ENCODE measurements around the gene ACE. TPM values are rescaled to one million over a fixed set of nuclear protein-coding genes. Genes with fewer than 3 reads are reported as not detected.

ACE gene
- total RNA-seq, 1 donor, result 1.7 TPM

- H3K4me3 ChIP-seq (ENCODE audit: low read depth, low read length), result no peak overlapping the region
- no peak for DNase-seq (ENCODE audit: low read depth)
- TF ChIP-seq, protein P1, sequence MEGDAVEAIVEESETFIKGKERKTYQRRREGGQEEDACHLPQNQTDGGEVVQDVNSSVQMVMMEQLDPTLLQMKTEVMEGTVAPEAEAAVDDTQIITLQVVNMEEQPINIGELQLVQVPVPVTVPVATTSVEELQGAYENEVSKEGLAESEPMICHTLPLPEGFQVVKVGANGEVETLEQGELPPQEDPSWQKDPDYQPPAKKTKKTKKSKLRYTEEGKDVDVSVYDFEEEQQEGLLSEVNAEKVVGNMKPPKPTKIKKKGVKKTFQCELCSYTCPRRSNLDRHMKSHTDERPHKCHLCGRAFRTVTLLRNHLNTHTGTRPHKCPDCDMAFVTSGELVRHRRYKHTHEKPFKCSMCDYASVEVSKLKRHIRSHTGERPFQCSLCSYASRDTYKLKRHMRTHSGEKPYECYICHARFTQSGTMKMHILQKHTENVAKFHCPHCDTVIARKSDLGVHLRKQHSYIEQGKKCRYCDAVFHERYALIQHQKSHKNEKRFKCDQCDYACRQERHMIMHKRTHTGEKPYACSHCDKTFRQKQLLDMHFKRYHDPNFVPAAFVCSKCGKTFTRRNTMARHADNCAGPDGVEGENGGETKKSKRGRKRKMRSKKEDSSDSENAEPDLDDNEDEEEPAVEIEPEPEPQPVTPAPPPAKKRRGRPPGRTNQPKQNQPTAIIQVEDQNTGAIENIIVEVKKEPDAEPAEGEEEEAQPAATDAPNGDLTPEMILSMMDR (IDR thresholded peaks at IDR 0.05; ENCODE audit: insufficient read depth, low read depth, low read length), result no peak
Measured at GRCh38 chr17:63495491-63495890, 18.6 kb downstream of the ACE start.

DNA sequence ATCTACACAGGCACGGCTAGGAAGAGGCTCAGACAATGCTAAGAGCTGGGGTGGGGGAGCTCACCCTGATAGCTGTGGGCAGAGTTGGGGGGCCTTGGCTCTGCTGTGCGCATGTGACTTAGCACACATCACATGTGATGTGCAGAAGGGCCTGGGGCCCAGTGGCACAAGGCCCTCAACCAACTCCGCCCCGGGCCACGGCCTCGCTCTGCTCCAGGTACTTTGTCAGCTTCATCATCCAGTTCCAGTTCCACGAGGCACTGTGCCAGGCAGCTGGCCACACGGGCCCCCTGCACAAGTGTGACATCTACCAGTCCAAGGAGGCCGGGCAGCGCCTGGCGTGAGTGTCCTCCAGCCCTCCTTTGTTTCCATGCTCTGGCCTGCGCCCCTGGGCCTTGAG, 19.3 kb downstream of the ACE start:
- DNase-seq (ENCODE audit: low read depth), result no peak
- TF ChIP-seq, protein P1 (IDR thresholded peaks at IDR 0.05; ENCODE audit: insufficient read depth, low read depth, low read length), result no peak

DNA sequence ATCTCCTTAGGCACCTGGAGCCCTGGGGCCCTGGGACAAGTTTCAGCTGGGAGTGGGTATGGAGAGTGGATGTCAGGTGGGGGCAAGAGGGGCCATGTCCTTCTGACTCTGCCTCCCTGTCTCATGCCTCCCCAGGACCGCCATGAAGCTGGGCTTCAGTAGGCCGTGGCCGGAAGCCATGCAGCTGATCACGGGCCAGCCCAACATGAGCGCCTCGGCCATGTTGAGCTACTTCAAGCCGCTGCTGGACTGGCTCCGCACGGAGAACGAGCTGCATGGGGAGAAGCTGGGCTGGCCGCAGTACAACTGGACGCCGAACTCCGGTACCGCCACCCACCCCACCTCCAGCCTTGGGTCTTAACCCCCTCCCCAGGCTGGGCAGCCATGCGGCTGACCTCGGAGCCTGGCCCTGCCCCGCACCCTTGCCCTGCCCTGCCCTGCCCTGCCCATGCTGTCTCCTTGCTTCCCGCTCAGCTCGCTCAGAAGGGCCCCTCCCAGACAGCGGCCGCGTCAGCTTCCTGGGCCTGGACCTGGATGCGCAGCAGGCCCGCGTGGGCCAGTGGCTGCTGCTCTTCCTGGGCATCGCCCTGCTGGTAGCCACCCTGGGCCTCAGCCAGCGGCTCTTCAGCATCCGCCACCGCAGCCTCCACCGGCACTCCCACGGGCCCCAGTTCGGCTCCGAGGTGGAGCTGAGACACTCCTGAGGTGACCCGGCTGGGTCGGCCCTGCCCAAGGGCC, 20.0 kb downstream of the ACE start:
- no peak overlapping the region for H3K4me3 ChIP-seq (ENCODE audit: low read depth, low read length)
- no peak for DNase-seq (ENCODE audit: low read depth)
- TF ChIP-seq, protein P1 (IDR thresholded peaks at IDR 0.05; ENCODE audit: insufficient read depth, low read depth, low read length), result no peak

More for the DNA sequence above, 19.3 kb downstream of the ACE start:
- no peak overlapping the region for H3K4me3 ChIP-seq (ENCODE audit: low read depth, low read length)

- DNase-seq (ENCODE audit: low read depth), result peak; percentile 6
- no peak overlapping the region for H3K4me3 ChIP-seq (ENCODE audit: low read depth, low read length)
- TF ChIP-seq, protein P1 (IDR thresholded peaks at IDR 0.05; ENCODE audit: insufficient read depth, low read depth, low read length), result peak; percentile 31
Measured at GRCh38 chr17:63497708-63498483, 21.0 kb downstream of the ACE start.

GRCh38 chr17:63498626-63499195, 21.9 kb downstream of the ACE start:
- peak; percentile 75 for DNase-seq (ENCODE audit: low read depth)
- TF ChIP-seq, protein P1 (IDR thresholded peaks at IDR 0.05; ENCODE audit: insufficient read depth, low read depth, low read length), result no peak
- no peak overlapping the region for H3K4me3 ChIP-seq (ENCODE audit: low read depth, low read length)

- DNase-seq (ENCODE audit: low read depth), result no peak
- no peak overlapping the region for H3K4me3 ChIP-seq (ENCODE audit: low read depth, low read length)
- TF ChIP-seq, protein P1 (IDR thresholded peaks at IDR 0.05; ENCODE audit: insufficient read depth, low read depth, low read length), result no peak
Measured at GRCh38 chr17:63500543-63501390, 23.9 kb downstream of the ACE start.
